HepG2 (cell line): ENCODE results near the gene ABCC3. TPM values are rescaled to one million over a fixed set of nuclear protein-coding genes. Genes with fewer than 3 reads are reported as not detected.

Source experiments
- JUN ChIP-seq: sonication (generic); formaldehyde crosslinking; IDR thresholded peaks from 2 replicates; pipeline ENCODE4 v1.4.0; 2020; ENCODE audit warnings: mild to moderate bottlenecking, missing genetic modification reagents
- MBD4 ChIP-seq: IDR thresholded peaks from 2 replicates; pipeline ENCODE4 v1.6.1; 2012; ENCODE audit warnings: low read length, inconsistent platforms, borderline replicate concordance
- MXD4 ChIP-seq: IDR thresholded peaks from 2 replicates; pipeline ENCODE4 v1.6.1; 2016; ENCODE audit warnings: mild to moderate bottlenecking, missing biosample characterization, missing genetic modification reagents
- NR1H2 ChIP-seq: sonication (generic); formaldehyde crosslinking; IDR thresholded peaks from 2 replicates; pipeline ENCODE4 v1.8.1; 2022; ENCODE audit warnings: low read depth, missing genetic modification reagents, borderline replicate concordance
- NR2F1 ChIP-seq, 2 experiments: fragments of 450-650 bp in 1 of 2; formaldehyde crosslinking in 1 of 2; IDR thresholded peaks; 2 replicates each; pipeline versions ENCODE4 v1.5.0 to v1.6.1; 2016 to 2020; ENCODE audit warnings: mild to moderate bottlenecking in 1 of 2, missing compliant biosample characterization in 1 of 2, missing genetic modification reagents in 1 of 2, moderate library complexity in 1 of 2
- PLRG1 ChIP-seq: fragments of 450-650 bp; conservative IDR thresholded peaks from 2 replicates; pipeline ENCODE4 v1.6.1; 2016
- SOX6 ChIP-seq, 2 experiments: fragments of 450-650 bp in 1 of 2; sonication (generic) in 1 of 2; formaldehyde crosslinking in 1 of 2; IDR thresholded peaks; 2 replicates each; pipeline versions ENCODE4 v1.4.0 to v1.6.1; 2017 to 2020; ENCODE audit warnings: antibody characterized with exemption in 1 of 2, mild to moderate bottlenecking in 1 of 2, missing genetic modification reagents in 1 of 2
- ZFP90 ChIP-seq: sonication (generic); formaldehyde crosslinking; IDR thresholded peaks from 2 replicates; pipeline ENCODE4 v1.8.0; 2022; ENCODE audit warnings: missing genetic modification reagents, mild to moderate bottlenecking, inconsistent platforms, borderline replicate concordance
- ZNF234 ChIP-seq: sonication (generic); formaldehyde crosslinking; conservative IDR thresholded peaks from 2 replicates; pipeline ENCODE4 v1.5.1; 2020; ENCODE audit warnings: mild to moderate bottlenecking, missing genetic modification reagents
- ZNF652 ChIP-seq: IDR thresholded peaks from 2 replicates; pipeline ENCODE4 v1.6.1; 2016; ENCODE audit warnings: low read depth, borderline replicate concordance
- polyA plus RNA-seq, 8 experiments: library from polyadenylated mRNA; depleted of rRNA in 3 of 8; stranded (reverse) in 7 of 8; unstranded in 1 of 8; fragments of >200 nt; fragmentation: Illumina TruSeq in 4 of 8; extraction: Trizol in 4 of 8; gene quantifications; 2 replicates each; pipeline versions ENCODE4 v1.2.1 to v1.2.3, GENCODE V29; 2011 to 2016; ENCODE audit warnings: low read depth in 4 of 8, missing spikeins in 1 of 8, mixed read lengths in 1 of 8; ENCODE audit not compliant: insufficient read depth in 1 of 8
- total RNA-seq, 5 experiments: library from RNA; depleted of rRNA; stranded (reverse); fragments of >200 nt; fragmentation: Illumina TruSeq; extraction: Trizol; gene quantifications; 2 replicates each; pipeline ENCODE4 v1.2.3, GENCODE V29; 2016; ENCODE audit warnings: low read depth in 1 of 5
- TF ChIP-seq, protein P1 (sequence below): sonication (generic); formaldehyde crosslinking; IDR thresholded peaks from 2 replicates; pipeline ENCODE4 v1.4.0; 2020; ENCODE audit warnings: missing genetic modification reagents, mild to moderate bottlenecking, borderline replicate concordance
- TF ChIP-seq, protein P2 (sequence below): sonication (generic); formaldehyde crosslinking; IDR thresholded peaks from 2 replicates; pipeline ENCODE4 v1.5.1; 2020; ENCODE audit warnings: missing genetic modification reagents, mild to moderate bottlenecking, borderline replicate concordance
- TF ChIP-seq, protein P3 (sequence below): sonication (generic); formaldehyde crosslinking; IDR thresholded peaks from 2 replicates; pipeline ENCODE4 v1.9.0; 2021; ENCODE audit warnings: missing genetic modification reagents, borderline replicate concordance
- TF ChIP-seq, protein P4 (sequence below): sonication (generic); formaldehyde crosslinking; IDR thresholded peaks from 2 replicates; pipeline ENCODE4 v1.5.0; 2020; ENCODE audit warnings: mild to moderate bottlenecking, missing genetic modification reagents
- TF ChIP-seq, protein P5 (sequence below): sonication (generic); formaldehyde crosslinking; IDR thresholded peaks from 2 replicates; pipeline ENCODE4 v1.4.0; 2020; ENCODE audit warnings: mild to moderate bottlenecking, missing genetic modification reagents

The ABCC3 gene
- total and polyA plus RNA-seq, 2 of the 13 experiments (the other 11 are each of a cell fraction or from before 2014, with no cell fraction given), result 25.2 to 50.7 TPM

DNA sequence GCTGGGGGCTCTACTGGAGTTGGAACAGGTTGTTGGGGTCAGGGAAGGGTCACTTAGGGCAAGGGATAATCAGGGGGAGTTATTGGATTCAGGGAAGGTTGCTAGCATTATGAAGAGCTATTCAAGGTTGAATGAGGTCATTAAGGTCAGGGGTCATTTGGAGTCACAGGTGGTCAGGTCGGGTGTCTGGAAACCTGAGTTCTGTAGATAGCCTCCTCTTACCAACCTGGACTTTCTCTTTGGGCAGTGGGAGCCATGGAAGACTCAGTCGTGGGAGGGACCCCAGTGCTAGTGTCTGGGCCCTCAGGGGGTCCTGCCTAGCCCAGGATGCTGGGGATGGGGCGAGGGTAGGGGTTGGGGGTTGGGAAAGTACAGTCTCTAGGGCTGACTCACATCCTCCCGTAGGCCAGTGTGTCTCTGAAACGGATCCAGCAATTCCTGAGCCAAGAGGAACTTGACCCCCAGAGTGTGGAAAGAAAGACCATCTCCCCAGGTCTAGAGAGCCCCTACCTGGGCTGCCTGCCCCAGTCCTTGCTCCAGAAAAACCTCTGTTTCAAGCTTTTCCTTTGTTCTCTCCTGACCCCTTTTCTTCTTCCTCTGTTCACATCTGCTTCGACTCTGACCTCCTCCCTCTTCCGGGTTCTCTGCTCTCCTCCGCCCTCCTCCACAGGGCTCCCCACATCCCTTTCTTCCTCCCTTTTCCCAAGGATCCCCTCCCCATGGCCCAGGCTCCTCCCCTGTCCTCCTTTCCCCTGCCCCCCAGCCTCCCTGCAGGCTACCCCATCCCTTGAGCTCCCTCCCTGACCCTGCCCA, 33.5 kb downstream of the ABCC3 start (continued):
- TF ChIP-seq, protein P1, sequence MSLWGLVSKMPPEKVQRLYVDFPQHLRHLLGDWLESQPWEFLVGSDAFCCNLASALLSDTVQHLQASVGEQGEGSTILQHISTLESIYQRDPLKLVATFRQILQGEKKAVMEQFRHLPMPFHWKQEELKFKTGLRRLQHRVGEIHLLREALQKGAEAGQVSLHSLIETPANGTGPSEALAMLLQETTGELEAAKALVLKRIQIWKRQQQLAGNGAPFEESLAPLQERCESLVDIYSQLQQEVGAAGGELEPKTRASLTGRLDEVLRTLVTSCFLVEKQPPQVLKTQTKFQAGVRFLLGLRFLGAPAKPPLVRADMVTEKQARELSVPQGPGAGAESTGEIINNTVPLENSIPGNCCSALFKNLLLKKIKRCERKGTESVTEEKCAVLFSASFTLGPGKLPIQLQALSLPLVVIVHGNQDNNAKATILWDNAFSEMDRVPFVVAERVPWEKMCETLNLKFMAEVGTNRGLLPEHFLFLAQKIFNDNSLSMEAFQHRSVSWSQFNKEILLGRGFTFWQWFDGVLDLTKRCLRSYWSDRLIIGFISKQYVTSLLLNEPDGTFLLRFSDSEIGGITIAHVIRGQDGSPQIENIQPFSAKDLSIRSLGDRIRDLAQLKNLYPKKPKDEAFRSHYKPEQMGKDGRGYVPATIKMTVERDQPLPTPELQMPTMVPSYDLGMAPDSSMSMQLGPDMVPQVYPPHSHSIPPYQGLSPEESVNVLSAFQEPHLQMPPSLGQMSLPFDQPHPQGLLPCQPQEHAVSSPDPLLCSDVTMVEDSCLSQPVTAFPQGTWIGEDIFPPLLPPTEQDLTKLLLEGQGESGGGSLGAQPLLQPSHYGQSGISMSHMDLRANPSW, result no peak
- TF ChIP-seq, protein P2, sequence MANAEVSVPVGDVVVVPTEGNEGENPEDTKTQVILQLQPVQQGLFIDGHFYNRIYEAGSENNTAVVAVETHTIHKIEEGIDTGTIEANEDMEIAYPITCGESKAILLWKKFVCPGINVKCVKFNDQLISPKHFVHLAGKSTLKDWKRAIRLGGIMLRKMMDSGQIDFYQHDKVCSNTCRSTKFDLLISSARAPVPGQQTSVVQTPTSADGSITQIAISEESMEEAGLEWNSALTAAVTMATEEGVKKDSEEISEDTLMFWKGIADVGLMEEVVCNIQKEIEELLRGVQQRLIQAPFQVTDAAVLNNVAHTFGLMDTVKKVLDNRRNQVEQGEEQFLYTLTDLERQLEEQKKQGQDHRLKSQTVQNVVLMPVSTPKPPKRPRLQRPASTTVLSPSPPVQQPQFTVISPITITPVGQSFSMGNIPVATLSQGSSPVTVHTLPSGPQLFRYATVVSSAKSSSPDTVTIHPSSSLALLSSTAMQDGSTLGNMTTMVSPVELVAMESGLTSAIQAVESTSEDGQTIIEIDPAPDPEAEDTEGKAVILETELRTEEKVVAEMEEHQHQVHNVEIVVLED (CRISPR knock-in tag), result no peak
- TF ChIP-seq ZFP90 (CRISPR knock-in tag) (no peak), NR1H2 (CRISPR knock-in tag) (no peak), ZNF652 (CRISPR knock-in tag) (no peak), MBD4 (no peak), PLRG1 (no peak), SOX6 (IDR thresholded peaks at IDR 0.05) (no peak), SOX6 (CRISPR knock-in tag; IDR thresholded peaks at IDR 0.05) (peak; percentile 5; the same call in 1 of the 2 replicates), NR2F1 (CRISPR knock-in tag; IDR thresholded peaks at IDR 0.05) (peak; percentile 50 to 95; a peak in 3 of 4 replicates), ZNF234 (no peak), MXD4 (no peak), JUN (CRISPR knock-in tag) (no peak)
- TF ChIP-seq, protein P3, sequence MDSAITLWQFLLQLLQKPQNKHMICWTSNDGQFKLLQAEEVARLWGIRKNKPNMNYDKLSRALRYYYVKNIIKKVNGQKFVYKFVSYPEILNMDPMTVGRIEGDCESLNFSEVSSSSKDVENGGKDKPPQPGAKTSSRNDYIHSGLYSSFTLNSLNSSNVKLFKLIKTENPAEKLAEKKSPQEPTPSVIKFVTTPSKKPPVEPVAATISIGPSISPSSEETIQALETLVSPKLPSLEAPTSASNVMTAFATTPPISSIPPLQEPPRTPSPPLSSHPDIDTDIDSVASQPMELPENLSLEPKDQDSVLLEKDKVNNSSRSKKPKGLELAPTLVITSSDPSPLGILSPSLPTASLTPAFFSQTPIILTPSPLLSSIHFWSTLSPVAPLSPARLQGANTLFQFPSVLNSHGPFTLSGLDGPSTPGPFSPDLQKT (CRISPR knock-in tag), result no peak
- TF ChIP-seq, protein P4, sequence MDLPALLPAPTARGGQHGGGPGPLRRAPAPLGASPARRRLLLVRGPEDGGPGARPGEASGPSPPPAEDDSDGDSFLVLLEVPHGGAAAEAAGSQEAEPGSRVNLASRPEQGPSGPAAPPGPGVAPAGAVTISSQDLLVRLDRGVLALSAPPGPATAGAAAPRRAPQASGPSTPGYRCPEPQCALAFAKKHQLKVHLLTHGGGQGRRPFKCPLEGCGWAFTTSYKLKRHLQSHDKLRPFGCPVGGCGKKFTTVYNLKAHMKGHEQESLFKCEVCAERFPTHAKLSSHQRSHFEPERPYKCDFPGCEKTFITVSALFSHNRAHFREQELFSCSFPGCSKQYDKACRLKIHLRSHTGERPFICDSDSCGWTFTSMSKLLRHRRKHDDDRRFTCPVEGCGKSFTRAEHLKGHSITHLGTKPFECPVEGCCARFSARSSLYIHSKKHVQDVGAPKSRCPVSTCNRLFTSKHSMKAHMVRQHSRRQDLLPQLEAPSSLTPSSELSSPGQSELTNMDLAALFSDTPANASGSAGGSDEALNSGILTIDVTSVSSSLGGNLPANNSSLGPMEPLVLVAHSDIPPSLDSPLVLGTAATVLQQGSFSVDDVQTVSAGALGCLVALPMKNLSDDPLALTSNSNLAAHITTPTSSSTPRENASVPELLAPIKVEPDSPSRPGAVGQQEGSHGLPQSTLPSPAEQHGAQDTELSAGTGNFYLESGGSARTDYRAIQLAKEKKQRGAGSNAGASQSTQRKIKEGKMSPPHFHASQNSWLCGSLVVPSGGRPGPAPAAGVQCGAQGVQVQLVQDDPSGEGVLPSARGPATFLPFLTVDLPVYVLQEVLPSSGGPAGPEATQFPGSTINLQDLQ, result no peak
- TF ChIP-seq, protein P5, sequence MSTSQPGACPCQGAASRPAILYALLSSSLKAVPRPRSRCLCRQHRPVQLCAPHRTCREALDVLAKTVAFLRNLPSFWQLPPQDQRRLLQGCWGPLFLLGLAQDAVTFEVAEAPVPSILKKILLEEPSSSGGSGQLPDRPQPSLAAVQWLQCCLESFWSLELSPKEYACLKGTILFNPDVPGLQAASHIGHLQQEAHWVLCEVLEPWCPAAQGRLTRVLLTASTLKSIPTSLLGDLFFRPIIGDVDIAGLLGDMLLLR, result no peak
